ENCODE results near the gene NDUFB7. TPM values are rescaled to one million over a fixed set of nuclear protein-coding genes. Genes with fewer than 3 reads are reported as not detected.
A peak's percentile ranks its signal among the peaks of the same experiment; 100 is the strongest.

The NDUFB7 gene
- total and polyA plus RNA-seq, 4 donors = 118 to 452 (median 279) TPM

GRCh38 chr19:14525729-14526128 is 46.1 kb downstream of the NDUFB7 start:
- no peaks in the 10 kb centered on the region for H3K4me1 ChIP-seq (ENCODE audit: control insufficient read depth in 1 of 2, insufficient read depth in 2 of 2, low read length in 2 of 2)
- 69 to 74% methylated on average over 6 of the region's 6 CpGs for WGBS, 2 donors
- no peak overlapping the region for H3K4me3 ChIP-seq (ENCODE audit: low read length in 2 of 2)
- H3K9me3 ChIP-seq (ENCODE audit: control insufficient read depth, low read length) = no peaks in the 10 kb centered on the region
- intact Hi-C loops (cut with DNase I) = no loop called here
- no peak overlapping the region for H3K27ac ChIP-seq (ENCODE audit: low read depth in 1 of 2, low read length in 2 of 2)
- ATAC-seq (ENCODE audit: low FRiP score) (no peak), DNase-seq (no peak)
- H3K27me3 ChIP-seq (ENCODE audit: control insufficient read depth in 1 of 2, insufficient read depth in 2 of 2, low read length in 1 of 2) = no peaks in the 10 kb centered on the region
- H3K36me3 ChIP-seq (ENCODE audit: control insufficient read depth in 1 of 2, insufficient read depth in 2 of 2, low read length in 1 of 2) = no peaks in the 10 kb centered on the region

- WGBS, 2 donors = 94 to 95% methylated on average over 4 of the region's 4 CpGs
- H3K27ac ChIP-seq (ENCODE audit: low read depth in 1 of 2, low read length in 2 of 2) = no peak overlapping the region
- DNase-seq = no peak
- no peak overlapping the region for H3K4me3 ChIP-seq (ENCODE audit: low read length in 2 of 2)
- no peak for ATAC-seq (ENCODE audit: low FRiP score)
- H3K36me3 ChIP-seq (ENCODE audit: control insufficient read depth in 1 of 2, insufficient read depth in 2 of 2, low read length in 1 of 2) = no peaks in the 10 kb centered on the region
- H3K4me1 ChIP-seq (ENCODE audit: control insufficient read depth in 1 of 2, insufficient read depth in 2 of 2, low read length in 2 of 2) = no peaks in the 10 kb centered on the region
- H3K9me3 ChIP-seq (ENCODE audit: control insufficient read depth, low read length) = no peaks in the 10 kb centered on the region
- intact Hi-C loops (cut with DNase I) = no loop called here
- H3K27me3 ChIP-seq (ENCODE audit: control insufficient read depth in 1 of 2, insufficient read depth in 2 of 2, low read length in 1 of 2) = no peaks in the 10 kb centered on the region
Measured at GRCh38 chr19:14520543-14520942, 51.3 kb downstream of the NDUFB7 start.

- Histone ChIP-seq H3K4me3 (ENCODE audit: low read length in 2 of 2) (no peak overlapping the region), H3K27ac (ENCODE audit: low read depth in 1 of 2, low read length in 2 of 2) (no peak overlapping the region), H3K9me3 (ENCODE audit: control insufficient read depth, low read length) (no peaks in the 10 kb centered on the region), H3K27me3 (ENCODE audit: control insufficient read depth in 1 of 2, insufficient read depth in 2 of 2, low read length in 1 of 2) (no peaks in the 10 kb centered on the region), H3K36me3 (ENCODE audit: control insufficient read depth in 1 of 2, insufficient read depth in 2 of 2, low read length in 1 of 2) (peaks cover 0 to 4% of the 10 kb centered on the region in 2 donors), H3K4me1 (ENCODE audit: control insufficient read depth in 1 of 2, insufficient read depth in 2 of 2, low read length in 2 of 2) (no peaks in the 10 kb centered on the region)
- 39 to 43% methylated on average over 2 of the region's 2 CpGs for WGBS, 2 donors
- ATAC-seq (ENCODE audit: low FRiP score) (no peak), DNase-seq (no peak)
- intact Hi-C loops (cut with DNase I) = no loop called here
Measured at GRCh38 chr19:14519860-14520407, 51.9 kb downstream of the NDUFB7 start.

- H3K36me3 ChIP-seq (ENCODE audit: control insufficient read depth in 1 of 2, insufficient read depth in 2 of 2, low read length in 1 of 2) = peaks cover 0 to 5% of the 10 kb centered on the region in 2 donors
- no peaks in the 10 kb centered on the region for H3K27me3 ChIP-seq (ENCODE audit: control insufficient read depth in 1 of 2, insufficient read depth in 2 of 2, low read length in 1 of 2)
- DNase-seq (no peak), ATAC-seq (ENCODE audit: low FRiP score) (no peak)
- no peak overlapping the region for H3K4me3 ChIP-seq (ENCODE audit: low read length in 2 of 2)
- H3K4me1 ChIP-seq (ENCODE audit: control insufficient read depth in 1 of 2, insufficient read depth in 2 of 2, low read length in 2 of 2) = no peaks in the 10 kb centered on the region
- H3K27ac ChIP-seq (ENCODE audit: low read depth in 1 of 2, low read length in 2 of 2) = no peak overlapping the region
- H3K9me3 ChIP-seq (ENCODE audit: control insufficient read depth, low read length) = no peaks in the 10 kb centered on the region
- WGBS, 2 donors = 94 to 95% methylated on average over 22 of the region's 22 CpGs
- intact Hi-C loops (cut with DNase I) = no loop called here
Measured at GRCh38 chr19:14519245-14519859, 52.5 kb downstream of the NDUFB7 start.

GRCh38 chr19:14517840-14518505 is 53.9 kb downstream of the NDUFB7 start, which contains the start of gene DNAJB1:
Gene DNAJB1 (minus strand): TSS chr19:14518397. CDS start chr19:14518349, 48 bp downstream.
- no peaks in the 10 kb centered on the region for H3K27me3 ChIP-seq (ENCODE audit: control insufficient read depth in 1 of 2, insufficient read depth in 2 of 2, low read length in 1 of 2)
- ATAC-seq (ENCODE audit: low FRiP score) (peak; percentile 92), DNase-seq (peak; percentile 90 to 94)
- H3K36me3 ChIP-seq (ENCODE audit: control insufficient read depth in 1 of 2, insufficient read depth in 2 of 2, low read length in 1 of 2) = peaks cover 0 to 5% of the 10 kb centered on the region in 2 donors
- intact Hi-C loops (cut with DNase I) = no loop called here
- H3K27ac ChIP-seq (ENCODE audit: low read depth in 1 of 2, low read length in 2 of 2) = peak within 1 kb of the TSS; percentile 81 to 87
- peak within 1 kb of the TSS; percentile 89 to 97 for H3K4me3 ChIP-seq (ENCODE audit: low read length in 2 of 2)
- no peaks in the 10 kb centered on the region for H3K4me1 ChIP-seq (ENCODE audit: control insufficient read depth in 1 of 2, insufficient read depth in 2 of 2, low read length in 2 of 2)
- 0 to 1% methylated on average over 68 to 81 of the region's 82 CpGs for WGBS, 2 donors
- H3K9me3 ChIP-seq (ENCODE audit: control insufficient read depth, low read length) = no peaks in the 10 kb centered on the region

GRCh38 chr19:14517446-14517839 is 54.4 kb downstream of the NDUFB7 start:
- Histone ChIP-seq H3K27me3 (ENCODE audit: control insufficient read depth in 1 of 2, insufficient read depth in 2 of 2, low read length in 1 of 2) (no peaks in the 10 kb centered on the region), H3K36me3 (ENCODE audit: control insufficient read depth in 1 of 2, insufficient read depth in 2 of 2, low read length in 1 of 2) (peaks cover 0 to 5% of the 10 kb centered on the region in 2 donors), H3K9me3 (ENCODE audit: control insufficient read depth, low read length) (no peaks in the 10 kb centered on the region), H3K27ac (ENCODE audit: low read depth in 1 of 2, low read length in 2 of 2) (peak overlapping the region; percentile 69 to 87), H3K4me3 (ENCODE audit: low read length in 2 of 2) (peak overlapping the region; percentile 89 to 97), H3K4me1 (ENCODE audit: control insufficient read depth in 1 of 2, insufficient read depth in 2 of 2, low read length in 2 of 2) (no peaks in the 10 kb centered on the region)
- intact Hi-C loops (cut with DNase I) = no loop called here
- DNase-seq = peak; percentile 66 to 85
- 0% methylated on average over 31 to 32 of the region's 32 CpGs for WGBS, 2 donors
- ATAC-seq (ENCODE audit: low FRiP score) = no peak

GRCh38 chr19:14516746-14517438 is 55.0 kb downstream of the NDUFB7 start:
- Histone ChIP-seq H3K27ac (ENCODE audit: low read depth in 1 of 2, low read length in 2 of 2) (no peak overlapping the region), H3K9me3 (ENCODE audit: control insufficient read depth, low read length) (no peaks in the 10 kb centered on the region), H3K27me3 (ENCODE audit: control insufficient read depth in 1 of 2, insufficient read depth in 2 of 2, low read length in 1 of 2) (no peaks in the 10 kb centered on the region), H3K36me3 (ENCODE audit: control insufficient read depth in 1 of 2, insufficient read depth in 2 of 2, low read length in 1 of 2) (peaks cover 0 to 5% of the 10 kb centered on the region in 2 donors), H3K4me3 (ENCODE audit: low read length in 2 of 2) (peak overlapping the region; percentile 89 to 97), H3K4me1 (ENCODE audit: control insufficient read depth in 1 of 2, insufficient read depth in 2 of 2, low read length in 2 of 2) (no peaks in the 10 kb centered on the region)
- 25 to 29% methylated on average over 22 of the region's 22 CpGs for WGBS, 2 donors
- DNase-seq (no peak), ATAC-seq (ENCODE audit: low FRiP score) (no peak)
- intact Hi-C loops (cut with DNase I) = no loop called here

Measured in aorta (tissue), 5 donors.